Vagina (tissue), 2 donors: Measurements from ENCODE around the gene ABI1. TPM values are rescaled to one million over a fixed set of nuclear protein-coding genes. Genes with fewer than 3 reads are reported as not detected.
A peak's percentile ranks its signal among the peaks of the same experiment; 100 is the strongest.

ENCODE experiments used
- DNase-seq, 2 donors: peaks; one replicate each; pipeline ENCODE4 v3.0.0-alpha.2; 2017; ENCODE audit errors: extremely low spot score in 2 of 2
- H3K27ac ChIP-seq: fragments of 200-600 bp; sonication (generic); one replicate; pipeline ENCODE4 v1.5.1; 2019
- H3K27me3 ChIP-seq: fragments of 200-600 bp; sonication (generic); one replicate; pipeline ENCODE4 v1.5.1; 2019
- H3K36me3 ChIP-seq, 2 donors: fragments of 200-600 bp; sonication (generic); one replicate each; pipeline ENCODE4 v1.5.1; 2017 to 2019
- H3K4me1 ChIP-seq: fragments of 200-600 bp; sonication (generic); one replicate; pipeline ENCODE4 v1.5.1; 2019
- H3K4me3 ChIP-seq, 2 donors: fragments of 200-600 bp; sonication (generic); 1 replicate in 1 of 2; 2 replicates in 1 of 2; pipeline ENCODE4 v1.5.1; 2016 to 2019
- H3K9me3 ChIP-seq: fragments of 200-600 bp; sonication (generic); one replicate; pipeline ENCODE4 v1.5.1; 2019
- POLR2A ChIP-seq, 2 donors: fragments of 450-650 bp; IDR thresholded peaks; one replicate each; pipeline ENCODE4 v1.6.1; 2017; ENCODE audit warnings: antibody characterized with exemption in 2 of 2, mild to moderate bottlenecking in 2 of 2, moderate library complexity in 2 of 2
- POLR2AphosphoS5 ChIP-seq, 2 donors: sonication (generic); formaldehyde crosslinking; IDR thresholded peaks; one replicate each; pipeline ENCODE4 v1.9.0; 2017; ENCODE audit warnings: antibody characterized with exemption in 2 of 2, mild to moderate bottlenecking in 2 of 2, low read depth in 1 of 2; ENCODE audit not compliant: insufficient read depth in 1 of 2
- intact Hi-C: fragments of 100-400 bp; cut with DNase I; formaldehyde crosslinking; loops from one replicate; pipeline ENCODE4 v1.15.1; 2023
- total RNA-seq: library from RNA; depleted of rRNA; stranded (reverse); fragments of >200 nt; gene quantifications from one replicate; pipeline ENCODE4 v1.2.3, GENCODE V29; 2016
- TF ChIP-seq, protein P1 (sequence below), 3 experiments: fragments of 450-650 bp in 2 of 3; fragments of 200-600 bp in 1 of 3; sonication (generic) in 1 of 3; IDR thresholded peaks; one replicate each; pipeline ENCODE4 v1.5.1; 2017 to 2019; ENCODE audit warnings: antibody characterized with exemption in 3 of 3, mild to moderate bottlenecking in 2 of 3, moderate library complexity in 2 of 3

Gene ABI1
- total RNA-seq, 1 donor from 2014 or later, result 26.0 TPM

DNA sequence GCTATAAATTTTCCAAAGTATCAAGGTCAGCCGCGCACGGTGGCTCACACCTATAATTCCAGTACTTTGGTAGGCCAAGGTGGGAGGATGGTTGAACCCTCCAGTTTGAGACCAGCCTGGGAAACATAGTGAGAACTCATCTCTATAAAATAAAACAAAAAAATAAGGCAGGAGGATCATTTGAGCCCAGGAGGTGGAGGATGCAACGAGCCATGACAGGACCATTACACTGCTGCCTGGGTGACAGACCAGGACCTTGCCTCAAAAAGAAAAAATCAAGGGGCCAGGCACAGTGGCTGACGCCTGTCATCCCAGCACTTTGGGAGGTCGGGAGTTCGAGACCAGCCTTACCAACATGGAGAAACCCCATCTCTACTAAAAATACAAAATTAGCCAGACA lies 60.3 kb downstream of the ABI1 start:
- H3K27me3 ChIP-seq, result no peaks in the 10 kb centered on the region
- H3K9me3 ChIP-seq, result no peaks in the 10 kb centered on the region
- TF ChIP-seq POLR2AphosphoS5 (IDR thresholded peaks at IDR 0.05; ENCODE audit: insufficient read depth in 1 of 2, low read depth in 1 of 2), result no peak
- no peak for TF ChIP-seq POLR2A (IDR thresholded peaks at IDR 0.05)
- TF ChIP-seq, protein P1, sequence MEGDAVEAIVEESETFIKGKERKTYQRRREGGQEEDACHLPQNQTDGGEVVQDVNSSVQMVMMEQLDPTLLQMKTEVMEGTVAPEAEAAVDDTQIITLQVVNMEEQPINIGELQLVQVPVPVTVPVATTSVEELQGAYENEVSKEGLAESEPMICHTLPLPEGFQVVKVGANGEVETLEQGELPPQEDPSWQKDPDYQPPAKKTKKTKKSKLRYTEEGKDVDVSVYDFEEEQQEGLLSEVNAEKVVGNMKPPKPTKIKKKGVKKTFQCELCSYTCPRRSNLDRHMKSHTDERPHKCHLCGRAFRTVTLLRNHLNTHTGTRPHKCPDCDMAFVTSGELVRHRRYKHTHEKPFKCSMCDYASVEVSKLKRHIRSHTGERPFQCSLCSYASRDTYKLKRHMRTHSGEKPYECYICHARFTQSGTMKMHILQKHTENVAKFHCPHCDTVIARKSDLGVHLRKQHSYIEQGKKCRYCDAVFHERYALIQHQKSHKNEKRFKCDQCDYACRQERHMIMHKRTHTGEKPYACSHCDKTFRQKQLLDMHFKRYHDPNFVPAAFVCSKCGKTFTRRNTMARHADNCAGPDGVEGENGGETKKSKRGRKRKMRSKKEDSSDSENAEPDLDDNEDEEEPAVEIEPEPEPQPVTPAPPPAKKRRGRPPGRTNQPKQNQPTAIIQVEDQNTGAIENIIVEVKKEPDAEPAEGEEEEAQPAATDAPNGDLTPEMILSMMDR (IDR thresholded peaks at IDR 0.05), result no peak
- no peak for DNase-seq
- no peak overlapping the region for H3K4me3 ChIP-seq
- no peak overlapping the region for H3K27ac ChIP-seq
- H3K4me1 ChIP-seq, result peaks cover 51% of the 10 kb centered on the region
- no peaks in the 10 kb centered on the region for H3K36me3 ChIP-seq
- intact Hi-C loops, result no loop called here

DNA sequence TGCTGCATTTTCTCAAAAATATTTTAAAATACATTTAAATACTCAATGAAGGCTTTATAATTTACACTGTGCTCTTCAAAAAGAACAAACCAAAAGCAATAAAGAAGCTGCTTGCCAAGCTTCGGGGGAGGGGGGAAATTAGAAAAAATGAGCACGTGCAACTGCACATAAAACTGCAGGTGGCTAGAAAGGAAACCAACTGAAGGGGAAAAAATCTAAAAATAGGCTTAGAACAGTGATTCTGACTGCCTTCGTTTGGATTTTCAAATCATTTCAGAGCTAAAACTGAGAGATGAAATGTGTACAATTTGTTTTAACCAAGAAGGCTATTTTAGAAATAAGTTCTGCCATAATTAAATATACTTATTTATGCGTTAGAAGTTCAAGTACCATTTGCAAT lies 61.4 kb downstream of the ABI1 start:
- H3K36me3 ChIP-seq, result no peaks in the 10 kb centered on the region
- H3K4me1 ChIP-seq, result peaks cover 40% of the 10 kb centered on the region
- H3K27me3 ChIP-seq, result no peaks in the 10 kb centered on the region
- intact Hi-C loops, result no loop called here
- no peaks in the 10 kb centered on the region for H3K9me3 ChIP-seq
- no peak overlapping the region for H3K27ac ChIP-seq
- TF ChIP-seq, protein P1 (IDR thresholded peaks at IDR 0.05), result no peak
- TF ChIP-seq POLR2A (IDR thresholded peaks at IDR 0.05), result no peak
- TF ChIP-seq POLR2AphosphoS5 (IDR thresholded peaks at IDR 0.05; ENCODE audit: insufficient read depth in 1 of 2, low read depth in 1 of 2), result no peak
- no peak for DNase-seq
- H3K4me3 ChIP-seq, result no peak overlapping the region

DNA sequence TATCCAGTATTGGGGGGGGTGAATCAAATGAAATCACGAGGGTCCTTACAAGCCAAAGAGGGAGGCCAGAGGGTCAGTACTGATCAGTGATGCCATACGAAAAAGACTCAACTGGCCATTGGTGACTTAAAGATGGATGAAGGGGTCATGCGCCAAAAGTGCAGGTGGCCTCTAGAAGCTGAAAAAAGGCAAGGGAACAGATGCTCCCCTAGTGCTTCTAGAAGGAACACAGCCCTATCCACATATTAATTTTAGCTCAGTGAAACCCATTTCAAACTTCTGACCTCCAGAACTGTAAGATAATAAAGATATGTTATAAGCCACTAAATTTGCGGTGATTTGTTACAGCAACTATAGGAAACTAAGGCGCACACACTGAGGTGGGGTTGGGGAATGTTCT lies 62.5 kb downstream of the ABI1 start:
- Histone ChIP-seq H3K9me3 (no peaks in the 10 kb centered on the region), H3K36me3 (no peaks in the 10 kb centered on the region), H3K4me1 (peaks cover 38% of the 10 kb centered on the region), H3K27ac (no peak overlapping the region), H3K27me3 (no peaks in the 10 kb centered on the region), H3K4me3 (no peak overlapping the region)
- TF ChIP-seq, protein P1 (IDR thresholded peaks at IDR 0.05), result no peak
- no peak for TF ChIP-seq POLR2AphosphoS5 (IDR thresholded peaks at IDR 0.05; ENCODE audit: insufficient read depth in 1 of 2, low read depth in 1 of 2)
- no peak for TF ChIP-seq POLR2A (IDR thresholded peaks at IDR 0.05)
- DNase-seq, result no peak
- intact Hi-C loops, result no loop called here

DNA sequence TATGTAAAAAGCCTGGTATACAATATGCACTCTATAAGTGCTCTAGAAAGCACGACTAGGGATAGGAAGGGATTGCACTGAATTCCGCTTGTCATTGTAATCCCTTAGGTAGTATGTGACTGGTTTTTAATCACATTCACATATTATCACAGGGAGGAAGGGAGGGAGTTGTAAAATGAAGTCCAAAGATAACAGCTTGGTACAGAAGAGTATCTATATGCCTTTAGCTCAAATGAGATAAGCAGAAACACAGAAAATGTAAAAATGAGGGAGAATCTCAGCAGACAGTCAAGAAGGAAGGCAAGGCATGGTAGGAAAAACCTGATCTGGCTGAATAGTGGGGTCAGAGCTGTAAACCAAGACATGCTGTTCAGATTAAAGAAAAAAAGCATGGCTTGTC lies 63.4 kb downstream of the ABI1 start:
- intact Hi-C loops, result no loop called here
- peaks cover 38% of the 10 kb centered on the region for H3K4me1 ChIP-seq
- H3K4me3 ChIP-seq, result no peak overlapping the region
- no peaks in the 10 kb centered on the region for H3K9me3 ChIP-seq
- TF ChIP-seq POLR2AphosphoS5 (IDR thresholded peaks at IDR 0.05; ENCODE audit: insufficient read depth in 1 of 2, low read depth in 1 of 2) (no peak), POLR2A (IDR thresholded peaks at IDR 0.05) (no peak)
- TF ChIP-seq, protein P1 (IDR thresholded peaks at IDR 0.05), result no peak
- no peak overlapping the region for H3K27ac ChIP-seq
- H3K27me3 ChIP-seq, result no peaks in the 10 kb centered on the region
- H3K36me3 ChIP-seq, result no peaks in the 10 kb centered on the region
- DNase-seq, result no peak

DNA sequence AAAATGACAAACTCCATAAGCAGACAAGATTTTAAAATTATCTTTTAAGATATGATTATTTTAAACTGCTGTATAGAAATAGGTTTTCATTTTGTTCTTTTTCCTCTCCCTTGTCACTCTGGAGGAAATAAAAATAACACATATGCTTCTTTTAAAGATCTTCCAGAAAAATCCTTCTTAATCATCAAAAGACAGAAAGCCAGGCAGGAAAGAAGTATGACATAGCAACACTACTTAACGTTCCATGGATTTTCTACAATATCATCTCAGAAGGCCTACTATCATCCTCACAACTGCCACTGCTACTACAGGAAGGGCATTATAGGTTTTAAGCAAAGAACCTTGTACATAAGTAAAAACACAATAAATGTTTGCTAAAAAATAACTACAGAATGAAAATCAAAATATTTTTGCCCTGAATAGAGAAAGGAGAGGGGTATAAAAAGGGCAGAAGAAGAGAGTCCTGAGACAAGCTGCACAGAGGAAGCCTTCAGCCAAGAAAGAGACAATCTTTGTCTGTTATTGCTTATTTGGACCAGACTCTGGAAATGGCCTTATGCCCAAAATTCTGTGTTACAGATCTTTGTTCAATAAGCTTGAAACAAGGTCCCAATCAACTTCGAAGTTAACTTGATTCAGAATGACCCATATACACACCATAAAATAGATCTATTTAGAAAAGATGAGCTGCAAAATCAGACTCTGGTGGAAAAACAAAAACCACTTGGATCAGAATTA lies 67.8 kb downstream of the ABI1 start:
- Histone ChIP-seq H3K4me1 (peaks cover 30% of the 10 kb centered on the region), H3K36me3 (no peaks in the 10 kb centered on the region), H3K4me3 (no peak overlapping the region), H3K27ac (peak overlapping the region; percentile 9), H3K9me3 (no peaks in the 10 kb centered on the region), H3K27me3 (no peaks in the 10 kb centered on the region)
- no peak for DNase-seq
- no peak for TF ChIP-seq POLR2AphosphoS5 (IDR thresholded peaks at IDR 0.05; ENCODE audit: insufficient read depth in 1 of 2, low read depth in 1 of 2)
- TF ChIP-seq, protein P1 (IDR thresholded peaks at IDR 0.05), result no peak
- intact Hi-C loops, result no loop called here
